Activated CD4-positive, alpha-beta T cell treated with anti-CD3 and anti-CD28 coated beads, Interleukin-10, Interleukin-2, amounts not matched to agents 100 ng/mL and 50 ng/mL, durations not matched to agents 16 hours and 8 hours (primary cell): ENCODE measurements around the gene SLC16A7.

Experiments
- DNase-seq: peaks from one replicate; pipeline ENCODE4 v3.0.0-alpha.2; 2020

SLC16A7 gene

DNA sequence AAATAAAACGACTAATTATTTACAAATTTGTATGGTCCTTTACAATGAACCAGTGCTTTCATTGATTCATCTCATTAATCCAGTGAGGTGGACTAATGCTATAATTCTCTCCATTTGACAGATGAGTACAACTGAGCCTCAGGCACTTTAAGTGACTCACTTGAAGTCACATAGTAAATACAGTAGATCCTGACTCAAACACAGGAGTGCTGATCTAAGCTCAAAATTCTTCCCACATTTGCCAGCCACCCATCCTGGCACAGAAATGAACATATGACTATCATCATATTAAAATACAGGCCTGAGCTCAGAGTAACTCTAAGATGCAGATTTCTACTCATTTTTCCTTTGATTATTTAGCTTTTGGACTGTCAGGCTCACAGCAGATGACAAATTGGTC, 30.6 kb downstream of the SLC16A7 start:
- peak; percentile 39 for DNase-seq

DNA sequence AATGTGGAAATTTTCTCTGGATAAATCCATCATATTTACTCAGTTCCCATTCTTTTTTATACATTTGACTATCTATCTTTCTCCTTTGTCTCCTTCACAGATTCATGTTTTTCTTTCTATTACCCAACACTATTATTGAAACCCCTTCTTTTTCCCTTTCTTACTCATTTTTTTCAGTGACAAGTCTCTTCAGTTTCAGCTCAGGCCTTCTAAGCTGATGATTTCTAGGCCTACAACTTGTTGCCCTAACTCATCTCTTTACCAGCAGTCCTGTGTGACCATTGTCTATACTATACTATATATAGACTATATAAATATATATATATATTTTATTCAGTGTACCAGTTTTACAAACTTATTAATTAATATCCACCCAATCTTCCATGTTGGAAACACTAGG, 31.8 kb downstream of the SLC16A7 start:
- DNase-seq: peak; percentile 13

GRCh38 chr12:59629890-59630289, 34.1 kb downstream of the SLC16A7 start:
- no peak for DNase-seq

GRCh38 chr12:59632408-59632807, 36.6 kb downstream of the SLC16A7 start:
- no peak for DNase-seq

DNA sequence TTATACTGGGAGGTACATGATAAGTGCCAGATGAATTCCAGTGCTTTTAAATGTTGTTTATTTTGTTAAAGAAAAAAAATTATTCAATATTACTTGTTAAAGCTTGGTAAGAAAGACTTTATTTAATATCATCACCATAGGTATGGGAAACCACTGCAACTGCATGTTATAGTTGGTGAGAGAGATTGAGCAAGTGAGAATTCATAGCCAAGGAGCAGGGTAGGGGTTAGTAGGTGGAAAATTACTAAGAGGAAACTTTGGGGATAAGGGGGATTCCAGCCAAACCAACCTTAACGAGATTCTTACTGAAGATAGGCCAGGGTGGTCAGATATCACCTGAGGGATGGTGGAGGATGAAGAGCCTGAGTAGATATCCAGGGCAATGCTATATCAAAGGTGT, 38.4 kb downstream of the SLC16A7 start:
- DNase-seq: no peak

GRCh38 chr12:59636945-59637691, 41.3 kb downstream of the SLC16A7 start:
- DNase-seq: no peak

GRCh38 chr12:59637692-59638070, 41.9 kb downstream of the SLC16A7 start:
- no peak for DNase-seq

GRCh38 chr12:59643550-59643949, 47.7 kb downstream of the SLC16A7 start:
- DNase-seq: no peak

GRCh38 chr12:59645242-59645641, 49.4 kb downstream of the SLC16A7 start:
- no peak for DNase-seq

GRCh38 chr12:59646636-59647035, 50.8 kb downstream of the SLC16A7 start:
- DNase-seq: no peak

GRCh38 chr12:59649203-59649602, 53.4 kb downstream of the SLC16A7 start:
- DNase-seq: no peak

- DNase-seq: no peak
Observed at GRCh38 chr12:59650588-59651228, 54.9 kb downstream of the SLC16A7 start.

DNA sequence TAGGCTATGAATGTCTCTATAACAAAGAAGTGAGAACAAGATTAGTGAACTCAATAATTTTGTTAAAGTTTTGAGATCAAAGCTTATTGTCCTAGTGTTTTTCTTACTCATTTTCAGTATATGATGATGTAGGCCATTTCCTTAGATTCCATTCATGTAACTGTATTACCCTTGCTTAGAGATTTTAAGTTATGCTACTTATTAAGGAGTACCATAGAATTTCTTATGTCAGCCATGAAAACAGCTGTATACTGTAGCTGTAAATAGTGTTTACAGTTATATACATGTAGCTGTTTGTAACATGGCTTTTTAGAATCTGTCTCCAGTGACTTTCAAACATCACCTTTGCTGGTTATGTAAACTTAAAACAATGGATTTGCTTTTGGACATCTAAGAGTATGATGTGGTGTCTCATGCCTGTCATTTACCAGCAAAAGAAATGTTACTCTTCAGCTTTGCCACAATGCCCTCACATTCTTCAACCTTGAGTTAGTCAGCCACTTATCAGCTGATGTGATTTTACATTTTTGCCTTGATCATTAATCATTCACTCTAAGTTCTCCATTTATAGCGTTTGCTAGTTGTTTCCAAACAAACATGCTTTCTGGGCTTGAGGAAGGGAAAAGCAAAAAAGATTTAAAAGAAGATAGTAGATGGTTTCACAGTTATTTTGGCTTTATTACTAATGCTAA, 55.5 kb downstream of the SLC16A7 start:
- DNase-seq: no peak

DNA sequence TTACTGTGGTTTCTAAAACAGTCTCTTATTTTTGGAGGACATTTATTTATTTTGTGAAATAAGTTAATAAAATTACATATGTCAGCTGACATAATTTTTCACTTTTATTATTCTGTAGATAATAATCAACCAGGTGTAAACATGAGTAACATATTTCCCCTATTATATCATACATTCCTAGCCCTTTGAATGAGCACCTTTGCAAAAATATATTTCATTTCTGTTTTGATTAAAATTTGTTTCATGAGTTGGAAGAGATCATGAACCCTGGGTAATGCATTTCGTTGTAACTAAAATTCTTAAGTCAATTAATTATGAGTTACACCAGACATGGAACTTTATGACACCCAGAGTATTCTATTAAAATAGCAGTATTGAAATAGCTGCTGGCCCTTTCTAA, 56.3 kb downstream of the SLC16A7 start:
- DNase-seq: no peak

DNA sequence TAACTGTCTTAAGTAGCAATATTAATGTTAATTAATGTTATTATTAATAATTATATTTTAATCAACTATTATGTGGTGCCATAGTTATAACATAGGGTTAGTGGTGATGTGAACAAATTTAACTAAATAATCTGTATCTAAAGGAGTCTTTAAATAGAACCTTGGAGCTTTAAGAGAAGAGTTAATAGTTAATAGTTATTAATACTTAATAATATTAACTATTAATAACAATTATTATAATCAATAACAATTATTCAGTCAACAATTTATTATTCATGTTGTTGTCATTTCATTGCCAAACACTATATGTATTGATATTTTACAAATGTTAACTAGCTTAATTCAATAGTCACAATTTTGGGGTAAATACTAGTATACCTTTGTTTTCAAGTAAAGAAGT, 58.2 kb downstream of the SLC16A7 start:
- DNase-seq: no peak

- DNase-seq: no peak
Observed at GRCh38 chr12:59657266-59657665, 61.4 kb downstream of the SLC16A7 start.

DNA sequence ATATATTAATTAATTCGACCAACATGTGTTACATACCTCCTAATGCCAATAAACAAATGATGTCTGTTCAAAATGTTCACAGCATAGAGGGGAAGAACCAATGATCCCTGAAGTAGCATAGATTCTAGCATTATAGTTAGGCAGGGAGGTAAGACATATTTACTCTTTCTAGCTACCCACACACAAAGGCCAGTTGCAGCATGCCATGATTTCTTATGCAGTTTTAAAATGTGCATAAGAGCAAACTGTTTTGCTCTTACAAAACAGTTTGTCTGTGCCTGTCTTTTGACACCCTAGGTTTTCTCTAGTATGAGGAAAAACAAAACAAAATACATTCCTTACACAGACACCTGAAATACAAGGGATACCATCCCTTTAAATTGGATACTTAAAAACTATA, 61.9 kb downstream of the SLC16A7 start:
- no peak for DNase-seq

- no peak for DNase-seq
Observed at GRCh38 chr12:59660148-59660547, 64.3 kb downstream of the SLC16A7 start.

- DNase-seq: no peak
Observed at GRCh38 chr12:59660921-59661597, 65.2 kb downstream of the SLC16A7 start.

- no peak for DNase-seq
Observed at GRCh38 chr12:59664495-59664894, 68.7 kb downstream of the SLC16A7 start.

- no peak for DNase-seq
Observed at GRCh38 chr12:59665701-59666100, 69.9 kb downstream of the SLC16A7 start.

DNA sequence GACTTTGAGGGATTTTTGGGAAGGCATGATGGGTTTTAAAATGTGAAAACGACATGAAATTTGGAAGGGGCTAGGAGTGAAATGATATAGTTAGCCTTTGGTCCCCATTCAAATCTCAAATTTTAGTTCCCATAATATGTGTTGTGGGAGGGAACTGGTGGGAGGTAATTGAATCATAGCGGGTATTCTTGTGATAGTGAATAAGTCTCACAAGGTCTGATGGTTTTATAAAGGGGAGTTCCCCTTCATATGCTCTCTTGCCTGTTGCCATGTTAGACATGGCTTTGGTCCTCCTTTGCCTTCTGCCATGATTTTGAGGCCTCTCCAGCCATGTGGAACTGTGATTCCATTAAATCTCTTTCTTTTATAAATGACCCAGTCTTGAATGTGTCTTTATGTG, 72.8 kb downstream of the SLC16A7 start:
- no peak for DNase-seq

GRCh38 chr12:59672273-59672672, 76.4 kb downstream of the SLC16A7 start:
- DNase-seq: no peak

- no peak for DNase-seq
Observed at GRCh38 chr12:59675461-59675860, 79.6 kb downstream of the SLC16A7 start.
